Measurements from ENCODE around the gene CLEC4G.

The CLEC4G gene

GRCh38 chr19:7757358-7757757 lies 25.4 kb upstream of the CLEC4G start:
- peaks cover 29% of the 10 kb centered on the region; the same call in 1 of the 2 replicates for H3K9me3 ChIP-seq (ENCODE audit: insufficient read depth, low read length)
- H3K36me3 ChIP-seq (ENCODE audit: low read length), result no peaks in the 10 kb centered on the region
- no peak overlapping the region for H3K4me2 ChIP-seq (ENCODE audit: low read depth, low read length, poor library complexity, severe bottlenecking)
- no peak overlapping the region for H3K4me3 ChIP-seq (ENCODE audit: insufficient read depth, low read length, poor library complexity, severe bottlenecking)
- TF ChIP-seq CTCF (IDR thresholded peaks at IDR 0.05; ENCODE audit: insufficient read depth, low read length, poor library complexity, severe bottlenecking) (no peak), EZH2phosphoT487 (conservative IDR thresholded peaks at IDR 0.05; ENCODE audit: low read length) (no peak)
- H3F3A ChIP-seq (ENCODE audit: insufficient read depth), result no peaks in the 10 kb centered on the region
- no peak overlapping the region for H2AFZ ChIP-seq (ENCODE audit: low read depth, low read length, severe bottlenecking)
- no peak overlapping the region for H3K9ac ChIP-seq (ENCODE audit: low read length)
- no peaks in the 10 kb centered on the region for H3K9me2 ChIP-seq (replicated peaks; ENCODE audit: insufficient read depth, low read length)
- H3K79me2 ChIP-seq (ENCODE audit: insufficient read depth, low read length), result no peaks in the 10 kb centered on the region
- no peaks in the 10 kb centered on the region for H3K27me3 ChIP-seq (ENCODE audit: low read length)
- no peak overlapping the region for H3K27ac ChIP-seq (ENCODE audit: low read depth, low read length)
- H4K20me1 ChIP-seq (ENCODE audit: low read depth, low read length), result no peaks in the 10 kb centered on the region

GRCh38 chr19:7756258-7756657 lies 24.3 kb upstream of the CLEC4G start:
- Histone ChIP-seq H3K4me2 (ENCODE audit: low read depth, low read length, poor library complexity, severe bottlenecking) (no peak overlapping the region), H3F3A (ENCODE audit: insufficient read depth) (no peaks in the 10 kb centered on the region), H3K4me3 (ENCODE audit: insufficient read depth, low read length, poor library complexity, severe bottlenecking) (no peak overlapping the region), H3K36me3 (ENCODE audit: low read length) (no peaks in the 10 kb centered on the region), H3K79me2 (ENCODE audit: insufficient read depth, low read length) (no peaks in the 10 kb centered on the region), H3K27ac (ENCODE audit: low read depth, low read length) (no peak overlapping the region), H3K9me3 (ENCODE audit: insufficient read depth, low read length) (peaks cover 29% of the 10 kb centered on the region; the same call in 1 of the 2 replicates), H4K20me1 (ENCODE audit: low read depth, low read length) (no peaks in the 10 kb centered on the region), H2AFZ (ENCODE audit: low read depth, low read length, severe bottlenecking) (no peak overlapping the region), H3K27me3 (ENCODE audit: low read length) (no peaks in the 10 kb centered on the region), H3K9ac (ENCODE audit: low read length) (no peak overlapping the region), H3K9me2 (replicated peaks; ENCODE audit: insufficient read depth, low read length) (no peaks in the 10 kb centered on the region)
- no peak for TF ChIP-seq EZH2phosphoT487 (conservative IDR thresholded peaks at IDR 0.05; ENCODE audit: low read length)

- Histone ChIP-seq H3K27ac (ENCODE audit: low read depth, low read length) (no peak overlapping the region), H3K9ac (ENCODE audit: low read length) (no peak overlapping the region), H3F3A (ENCODE audit: insufficient read depth) (no peaks in the 10 kb centered on the region), H3K27me3 (ENCODE audit: low read length) (no peaks in the 10 kb centered on the region), H3K9me2 (replicated peaks; ENCODE audit: insufficient read depth, low read length) (no peaks in the 10 kb centered on the region), H3K4me2 (ENCODE audit: low read depth, low read length, poor library complexity, severe bottlenecking) (no peak overlapping the region), H2AFZ (ENCODE audit: low read depth, low read length, severe bottlenecking) (no peak overlapping the region), H3K9me3 (ENCODE audit: insufficient read depth, low read length) (no peaks in the 10 kb centered on the region), H3K79me2 (ENCODE audit: insufficient read depth, low read length) (no peaks in the 10 kb centered on the region), H3K4me3 (ENCODE audit: insufficient read depth, low read length, poor library complexity, severe bottlenecking) (no peak overlapping the region), H3K36me3 (ENCODE audit: low read length) (no peaks in the 10 kb centered on the region), H4K20me1 (ENCODE audit: low read depth, low read length) (no peaks in the 10 kb centered on the region)
- no peak for TF ChIP-seq EZH2phosphoT487 (conservative IDR thresholded peaks at IDR 0.05; ENCODE audit: low read length)
- no peak for TF ChIP-seq CTCF (IDR thresholded peaks at IDR 0.05; ENCODE audit: insufficient read depth, low read length, poor library complexity, severe bottlenecking)
Observed at GRCh38 chr19:7751157-7751783, 19.4 kb upstream of the CLEC4G start.

DNA sequence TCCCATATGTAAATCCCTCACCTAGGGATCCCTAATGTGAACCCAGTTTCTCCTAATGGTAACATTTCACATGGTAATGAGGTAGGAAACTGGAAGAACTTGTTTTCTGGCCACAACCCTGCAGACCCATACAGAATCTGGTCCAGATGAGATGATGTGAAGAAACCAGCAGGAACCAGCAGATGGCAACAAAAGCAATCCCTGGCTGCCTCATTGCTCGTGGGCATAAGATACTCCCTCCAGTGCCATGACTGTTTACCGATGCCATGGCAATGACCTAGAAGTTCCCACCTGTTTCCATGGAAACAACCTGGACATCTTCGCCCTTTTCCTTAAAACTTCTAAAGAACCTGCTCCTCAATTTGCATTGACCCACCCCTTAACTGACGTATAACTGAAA lies 16.8 kb upstream of the CLEC4G start:
- no peak overlapping the region for H3K4me2 ChIP-seq (ENCODE audit: low read depth, low read length, poor library complexity, severe bottlenecking)
- TF ChIP-seq EZH2phosphoT487 (conservative IDR thresholded peaks at IDR 0.05; ENCODE audit: low read length), result no peak
- no peak for TF ChIP-seq CTCF (IDR thresholded peaks at IDR 0.05; ENCODE audit: insufficient read depth, low read length, poor library complexity, severe bottlenecking)

More for the DNA sequence above, 16.8 kb upstream of the CLEC4G start:
- Histone ChIP-seq H4K20me1 (ENCODE audit: low read depth, low read length) (no peaks in the 10 kb centered on the region), H3K36me3 (ENCODE audit: low read length) (no peaks in the 10 kb centered on the region), H3F3A (ENCODE audit: insufficient read depth) (no peaks in the 10 kb centered on the region), H3K9ac (ENCODE audit: low read length) (no peak overlapping the region), H3K4me3 (ENCODE audit: insufficient read depth, low read length, poor library complexity, severe bottlenecking) (no peak overlapping the region), H3K9me3 (ENCODE audit: insufficient read depth, low read length) (no peaks in the 10 kb centered on the region), H2AFZ (ENCODE audit: low read depth, low read length, severe bottlenecking) (no peak overlapping the region), H3K9me2 (replicated peaks; ENCODE audit: insufficient read depth, low read length) (no peaks in the 10 kb centered on the region), H3K27me3 (ENCODE audit: low read length) (no peaks in the 10 kb centered on the region), H3K27ac (ENCODE audit: low read depth, low read length) (no peak overlapping the region), H3K79me2 (ENCODE audit: insufficient read depth, low read length) (no peaks in the 10 kb centered on the region)

Data from SU-DHL-6 (cell line).